K562 (cell line): ENCODE results near the gene ZNF627.
A peak's percentile ranks its signal among the peaks of the same experiment; 100 is the strongest.
"Not testable (repeated sequence)": the region's sequence is repeated elsewhere in the genome, so short reads cannot be mapped to it uniquely, and the experiment has no call there.

Experiments
- CEBPB ChIP-seq: fragments of 450-650 bp; IDR thresholded peaks from 2 replicates; pipeline ENCODE4 v1.6.1; 2016; ENCODE audit warnings: missing genetic modification characterization, missing compliant biosample characterization
- EZH2 ChIP-seq: IDR thresholded peaks from 2 replicates; pipeline ENCODE4 v1.6.1; 2012; ENCODE audit warnings: low read depth, mild to moderate bottlenecking, inconsistent platforms, low read length, borderline replicate concordance
- KDM1A ChIP-seq, 2 experiments: fragments of 450-650 bp; IDR thresholded peaks; 2 replicates each; pipeline ENCODE4 v1.6.1; 2016; ENCODE audit warnings: mild to moderate bottlenecking in 2 of 2
- MAFK ChIP-seq: IDR thresholded peaks from 2 replicates; pipeline ENCODE4 v1.6.1; 2011; ENCODE audit warnings: low read length, improper control_type of control experiment
- MCM3 ChIP-seq: fragments of 450-650 bp; IDR thresholded peaks from 2 replicates; pipeline ENCODE4 v1.6.1; 2016
- TARDBP ChIP-seq: fragments of 450-650 bp; IDR thresholded peaks from 2 replicates; pipeline ENCODE4 v1.6.1; 2016
- TF ChIP-seq, protein P1 (sequence below), 3 experiments: IDR thresholded peaks in 2 of 3; conservative IDR thresholded peaks in 1 of 3; 2 replicates each; pipeline ENCODE4 v1.5.1; 2011 to 2012; ENCODE audit warnings: low read length in 3 of 3, mild to moderate bottlenecking in 3 of 3, control low read depth in 2 of 3, improper control_type of control experiment in 1 of 3, inconsistent platforms in 1 of 3, low read depth in 1 of 3, mixed read lengths in 1 of 3, moderate library complexity in 1 of 3; ENCODE audit not compliant: insufficient read depth in 2 of 3
- TF ChIP-seq, protein P2 (sequence below): sonication (generic); formaldehyde crosslinking; IDR thresholded peaks from 2 replicates; pipeline ENCODE4 v1.8.1; 2022; ENCODE audit warnings: missing genetic modification reagents
- TF ChIP-seq, protein P3 (sequence below): sonication (generic); formaldehyde crosslinking; IDR thresholded peaks from 2 replicates; pipeline ENCODE4 v1.8.0; 2023; ENCODE audit warnings: missing genetic modification reagents, mild to moderate bottlenecking, borderline replicate concordance

DNA sequence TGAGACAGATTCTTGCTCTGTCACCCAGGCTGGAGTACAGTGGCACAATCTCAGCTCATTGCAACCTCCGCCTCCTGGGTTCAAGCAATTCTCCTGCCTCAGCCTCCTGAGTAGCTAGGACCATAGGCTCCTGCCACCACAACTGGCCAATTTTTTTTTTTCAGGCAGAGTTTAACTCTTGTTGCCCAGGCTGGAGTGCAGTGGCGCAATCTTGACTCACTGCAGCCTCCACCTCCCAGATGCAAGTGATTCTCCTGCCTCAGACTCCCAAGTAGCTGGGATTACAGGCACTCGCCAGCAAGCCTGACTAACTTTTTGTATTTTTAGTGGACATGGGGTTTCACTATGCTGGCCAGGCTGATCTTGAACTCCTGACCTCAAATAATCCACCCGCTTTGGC, 23.5 kb upstream of the ZNF627 start:
- not testable (repeated sequence) for TF ChIP-seq MAFK; MCM3; KDM1A (IDR thresholded peaks at IDR 0.05); EZH2; TARDBP
- peak; percentile 66 for TF ChIP-seq CEBPB (tag)
- TF ChIP-seq, protein P1, sequence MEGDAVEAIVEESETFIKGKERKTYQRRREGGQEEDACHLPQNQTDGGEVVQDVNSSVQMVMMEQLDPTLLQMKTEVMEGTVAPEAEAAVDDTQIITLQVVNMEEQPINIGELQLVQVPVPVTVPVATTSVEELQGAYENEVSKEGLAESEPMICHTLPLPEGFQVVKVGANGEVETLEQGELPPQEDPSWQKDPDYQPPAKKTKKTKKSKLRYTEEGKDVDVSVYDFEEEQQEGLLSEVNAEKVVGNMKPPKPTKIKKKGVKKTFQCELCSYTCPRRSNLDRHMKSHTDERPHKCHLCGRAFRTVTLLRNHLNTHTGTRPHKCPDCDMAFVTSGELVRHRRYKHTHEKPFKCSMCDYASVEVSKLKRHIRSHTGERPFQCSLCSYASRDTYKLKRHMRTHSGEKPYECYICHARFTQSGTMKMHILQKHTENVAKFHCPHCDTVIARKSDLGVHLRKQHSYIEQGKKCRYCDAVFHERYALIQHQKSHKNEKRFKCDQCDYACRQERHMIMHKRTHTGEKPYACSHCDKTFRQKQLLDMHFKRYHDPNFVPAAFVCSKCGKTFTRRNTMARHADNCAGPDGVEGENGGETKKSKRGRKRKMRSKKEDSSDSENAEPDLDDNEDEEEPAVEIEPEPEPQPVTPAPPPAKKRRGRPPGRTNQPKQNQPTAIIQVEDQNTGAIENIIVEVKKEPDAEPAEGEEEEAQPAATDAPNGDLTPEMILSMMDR (IDR thresholded peaks at IDR 0.05 in 2 of 3, conservative IDR thresholded peaks at IDR 0.05 in 1 of 3; ENCODE audit: insufficient read depth in 2 of 3, low read depth in 1 of 3, low read length in 3 of 3), result not testable (repeated sequence)
- TF ChIP-seq, protein P2, sequence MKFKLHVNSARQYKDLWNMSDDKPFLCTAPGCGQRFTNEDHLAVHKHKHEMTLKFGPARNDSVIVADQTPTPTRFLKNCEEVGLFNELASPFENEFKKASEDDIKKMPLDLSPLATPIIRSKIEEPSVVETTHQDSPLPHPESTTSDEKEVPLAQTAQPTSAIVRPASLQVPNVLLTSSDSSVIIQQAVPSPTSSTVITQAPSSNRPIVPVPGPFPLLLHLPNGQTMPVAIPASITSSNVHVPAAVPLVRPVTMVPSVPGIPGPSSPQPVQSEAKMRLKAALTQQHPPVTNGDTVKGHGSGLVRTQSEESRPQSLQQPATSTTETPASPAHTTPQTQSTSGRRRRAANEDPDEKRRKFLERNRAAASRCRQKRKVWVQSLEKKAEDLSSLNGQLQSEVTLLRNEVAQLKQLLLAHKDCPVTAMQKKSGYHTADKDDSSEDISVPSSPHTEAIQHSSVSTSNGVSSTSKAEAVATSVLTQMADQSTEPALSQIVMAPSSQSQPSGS, result not testable (repeated sequence)
- TF ChIP-seq, protein P3, sequence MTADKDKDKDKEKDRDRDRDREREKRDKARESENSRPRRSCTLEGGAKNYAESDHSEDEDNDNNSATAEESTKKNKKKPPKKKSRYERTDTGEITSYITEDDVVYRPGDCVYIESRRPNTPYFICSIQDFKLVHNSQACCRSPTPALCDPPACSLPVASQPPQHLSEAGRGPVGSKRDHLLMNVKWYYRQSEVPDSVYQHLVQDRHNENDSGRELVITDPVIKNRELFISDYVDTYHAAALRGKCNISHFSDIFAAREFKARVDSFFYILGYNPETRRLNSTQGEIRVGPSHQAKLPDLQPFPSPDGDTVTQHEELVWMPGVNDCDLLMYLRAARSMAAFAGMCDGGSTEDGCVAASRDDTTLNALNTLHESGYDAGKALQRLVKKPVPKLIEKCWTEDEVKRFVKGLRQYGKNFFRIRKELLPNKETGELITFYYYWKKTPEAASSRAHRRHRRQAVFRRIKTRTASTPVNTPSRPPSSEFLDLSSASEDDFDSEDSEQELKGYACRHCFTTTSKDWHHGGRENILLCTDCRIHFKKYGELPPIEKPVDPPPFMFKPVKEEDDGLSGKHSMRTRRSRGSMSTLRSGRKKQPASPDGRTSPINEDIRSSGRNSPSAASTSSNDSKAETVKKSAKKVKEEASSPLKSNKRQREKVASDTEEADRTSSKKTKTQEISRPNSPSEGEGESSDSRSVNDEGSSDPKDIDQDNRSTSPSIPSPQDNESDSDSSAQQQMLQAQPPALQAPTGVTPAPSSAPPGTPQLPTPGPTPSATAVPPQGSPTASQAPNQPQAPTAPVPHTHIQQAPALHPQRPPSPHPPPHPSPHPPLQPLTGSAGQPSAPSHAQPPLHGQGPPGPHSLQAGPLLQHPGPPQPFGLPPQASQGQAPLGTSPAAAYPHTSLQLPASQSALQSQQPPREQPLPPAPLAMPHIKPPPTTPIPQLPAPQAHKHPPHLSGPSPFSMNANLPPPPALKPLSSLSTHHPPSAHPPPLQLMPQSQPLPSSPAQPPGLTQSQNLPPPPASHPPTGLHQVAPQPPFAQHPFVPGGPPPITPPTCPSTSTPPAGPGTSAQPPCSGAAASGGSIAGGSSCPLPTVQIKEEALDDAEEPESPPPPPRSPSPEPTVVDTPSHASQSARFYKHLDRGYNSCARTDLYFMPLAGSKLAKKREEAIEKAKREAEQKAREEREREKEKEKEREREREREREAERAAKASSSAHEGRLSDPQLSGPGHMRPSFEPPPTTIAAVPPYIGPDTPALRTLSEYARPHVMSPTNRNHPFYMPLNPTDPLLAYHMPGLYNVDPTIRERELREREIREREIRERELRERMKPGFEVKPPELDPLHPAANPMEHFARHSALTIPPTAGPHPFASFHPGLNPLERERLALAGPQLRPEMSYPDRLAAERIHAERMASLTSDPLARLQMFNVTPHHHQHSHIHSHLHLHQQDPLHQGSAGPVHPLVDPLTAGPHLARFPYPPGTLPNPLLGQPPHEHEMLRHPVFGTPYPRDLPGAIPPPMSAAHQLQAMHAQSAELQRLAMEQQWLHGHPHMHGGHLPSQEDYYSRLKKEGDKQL (CRISPR knock-in tag), result not testable (repeated sequence)
